Ovary (tissue), 3 donors: ENCODE data around the gene CRAT.

Experiments used
- CTCF ChIP-seq, 3 donors: fragments of 450-650 bp in 2 of 3; fragments of 200-600 bp in 1 of 3; IDR thresholded peaks; one replicate each; pipeline versions ENCODE4 v1.5.1 to v1.8.0; 2016 to 2022; ENCODE audit warnings: antibody characterized with exemption in 3 of 3, mild to moderate bottlenecking in 1 of 3
- EP300 ChIP-seq: sonication (generic); formaldehyde crosslinking; IDR thresholded peaks from one replicate; pipeline ENCODE4 v1.6.1; 2017; ENCODE audit warnings: antibody characterized with exemption
- POLR2A ChIP-seq: fragments of 450-650 bp; IDR thresholded peaks from one replicate; pipeline ENCODE4 v1.6.1; 2017; ENCODE audit warnings: antibody characterized with exemption, mild to moderate bottlenecking, moderate library complexity
- donor health status: DM: no; HTN: no; CAD: no.

GRCh38 chr9:129073404-129073803 is 37.2 kb downstream of the CRAT start:
- TF ChIP-seq CTCF (IDR thresholded peaks at IDR 0.05): no peak
- no peak for TF ChIP-seq POLR2A
- TF ChIP-seq EP300: no peak
